A549 treated with DMSO at 1 μM for 4 hours (cell line): ENCODE measurements around the gene THRA. TPM values are rescaled to one million over a fixed set of nuclear protein-coding genes. Genes with fewer than 3 reads are reported as not detected.

Source experiments
- total RNA-seq: library from RNA; stranded (reverse); fragments of 200-300 nt; extraction: Qiagen RNA extraction; gene quantifications from 5 replicates; pipeline ENCODE4 v1.2.3, GENCODE V29; 2022; ENCODE audit warnings: low read depth

Gene THRA, protein sequence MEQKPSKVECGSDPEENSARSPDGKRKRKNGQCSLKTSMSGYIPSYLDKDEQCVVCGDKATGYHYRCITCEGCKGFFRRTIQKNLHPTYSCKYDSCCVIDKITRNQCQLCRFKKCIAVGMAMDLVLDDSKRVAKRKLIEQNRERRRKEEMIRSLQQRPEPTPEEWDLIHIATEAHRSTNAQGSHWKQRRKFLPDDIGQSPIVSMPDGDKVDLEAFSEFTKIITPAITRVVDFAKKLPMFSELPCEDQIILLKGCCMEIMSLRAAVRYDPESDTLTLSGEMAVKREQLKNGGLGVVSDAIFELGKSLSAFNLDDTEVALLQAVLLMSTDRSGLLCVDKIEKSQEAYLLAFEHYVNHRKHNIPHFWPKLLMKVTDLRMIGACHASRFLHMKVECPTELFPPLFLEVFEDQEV
- total RNA-seq = 13.4 to 17.4 TPM (median 15.7 TPM) in 5 replicates

DNA sequence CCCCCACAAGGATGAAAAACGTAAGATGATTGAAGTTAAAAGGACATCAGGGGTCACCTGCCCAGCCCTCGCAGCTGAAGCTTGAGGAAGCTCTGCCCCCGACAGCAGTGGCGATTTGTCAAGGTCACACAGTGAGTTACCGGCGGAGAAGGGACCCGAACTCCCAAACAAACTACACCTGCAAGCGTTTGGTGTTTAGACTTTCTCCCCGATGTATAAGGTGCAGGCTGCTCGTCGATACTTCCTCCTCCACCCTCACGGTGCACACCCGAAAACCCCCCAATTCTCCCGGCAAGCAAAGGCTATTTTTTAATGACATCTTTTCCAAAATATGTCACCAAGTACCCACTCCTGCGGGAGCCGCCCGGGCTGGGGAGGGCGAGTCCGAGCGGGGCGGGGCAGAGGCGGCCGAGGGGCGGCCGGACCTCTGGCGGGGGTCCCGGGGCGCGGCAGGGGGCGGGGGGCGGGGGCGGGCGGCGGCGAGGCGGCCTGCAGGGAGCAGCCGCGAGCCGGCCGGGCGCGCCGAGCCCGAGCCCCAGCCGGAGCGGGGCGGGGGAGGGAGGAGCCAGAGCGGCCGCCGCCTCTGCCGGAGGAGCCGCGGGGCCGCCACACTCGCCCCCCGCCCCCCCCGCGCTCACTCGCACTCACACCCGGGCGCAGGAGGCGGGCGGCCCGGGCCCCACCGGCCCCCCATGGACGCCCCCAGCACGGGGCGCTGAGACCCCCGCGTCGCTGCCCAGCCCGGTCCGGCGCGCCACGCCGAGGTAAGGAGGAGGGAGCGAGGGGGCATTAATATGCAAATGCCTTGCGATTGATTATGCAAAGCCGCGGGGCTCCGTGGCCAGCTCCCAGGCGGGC lies at the start of gene THRA:
THRA (plus strand) TSS at position 637 of the 858 bp plus-strand sequence. CDS start 11,524 bp downstream, outside the sequence.

DNA sequence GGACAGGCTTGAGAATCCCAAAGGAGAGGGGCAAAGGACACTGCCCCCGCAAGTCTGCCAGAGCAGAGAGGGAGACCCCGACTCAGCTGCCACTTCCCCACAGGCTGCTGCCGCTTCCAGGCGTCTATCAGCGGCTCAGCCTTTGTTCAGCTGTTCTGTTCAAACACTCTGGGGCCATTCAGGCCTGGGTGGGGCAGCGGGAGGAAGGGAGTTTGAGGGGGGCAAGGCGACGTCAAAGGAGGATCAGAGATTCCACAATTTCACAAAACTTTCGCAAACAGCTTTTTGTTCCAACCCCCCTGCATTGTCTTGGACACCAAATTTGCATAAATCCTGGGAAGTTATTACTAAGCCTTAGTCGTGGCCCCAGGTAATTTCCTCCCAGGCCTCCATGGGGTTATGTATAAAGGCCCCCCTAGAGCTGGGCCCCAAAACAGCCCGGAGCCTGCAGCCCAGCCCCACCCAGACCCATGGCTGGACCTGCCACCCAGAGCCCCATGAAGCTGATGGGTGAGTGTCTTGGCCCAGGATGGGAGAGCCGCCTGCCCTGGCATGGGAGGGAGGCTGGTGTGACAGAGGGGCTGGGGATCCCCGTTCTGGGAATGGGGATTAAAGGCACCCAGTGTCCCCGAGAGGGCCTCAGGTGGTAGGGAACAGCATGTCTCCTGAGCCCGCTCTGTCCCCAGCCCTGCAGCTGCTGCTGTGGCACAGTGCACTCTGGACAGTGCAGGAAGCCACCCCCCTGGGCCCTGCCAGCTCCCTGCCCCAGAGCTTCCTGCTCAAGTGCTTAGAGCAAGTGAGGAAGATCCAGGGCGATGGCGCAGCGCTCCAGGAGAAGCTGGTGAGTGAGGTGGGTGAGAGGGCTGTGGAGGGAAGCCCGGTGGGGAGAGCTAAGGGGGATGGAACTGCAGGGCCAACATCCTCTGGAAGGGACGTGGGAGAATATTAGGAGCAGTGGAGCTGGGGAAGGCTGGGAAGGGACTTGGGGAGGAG lies 47.5 kb upstream of the THRA start, which contains the start of gene CSF3:
CSF3 (plus strand) TSS at position 436 of the 993 bp plus-strand sequence; CDS start at position 471, 35 bp downstream.

DNA sequence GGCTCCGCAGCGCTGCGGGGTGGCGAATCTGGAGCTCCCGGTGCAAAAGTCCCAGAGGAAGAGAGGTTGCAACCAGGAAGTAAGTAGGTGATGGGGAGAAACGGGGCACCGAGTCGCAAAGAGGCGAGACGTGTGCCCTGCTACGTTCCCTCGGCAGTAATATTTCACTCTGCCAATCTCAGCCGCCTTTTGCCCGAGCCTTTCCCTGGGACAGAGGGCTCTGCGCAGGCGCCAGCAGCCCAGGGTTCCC lies 37.6 kb downstream of the THRA start, which contains the start of gene NR1D1:
NR1D1 (minus strand) TSS at position 171 of the 250 bp plus-strand sequence. CDS start 495 bp downstream, outside the sequence.

DNA sequence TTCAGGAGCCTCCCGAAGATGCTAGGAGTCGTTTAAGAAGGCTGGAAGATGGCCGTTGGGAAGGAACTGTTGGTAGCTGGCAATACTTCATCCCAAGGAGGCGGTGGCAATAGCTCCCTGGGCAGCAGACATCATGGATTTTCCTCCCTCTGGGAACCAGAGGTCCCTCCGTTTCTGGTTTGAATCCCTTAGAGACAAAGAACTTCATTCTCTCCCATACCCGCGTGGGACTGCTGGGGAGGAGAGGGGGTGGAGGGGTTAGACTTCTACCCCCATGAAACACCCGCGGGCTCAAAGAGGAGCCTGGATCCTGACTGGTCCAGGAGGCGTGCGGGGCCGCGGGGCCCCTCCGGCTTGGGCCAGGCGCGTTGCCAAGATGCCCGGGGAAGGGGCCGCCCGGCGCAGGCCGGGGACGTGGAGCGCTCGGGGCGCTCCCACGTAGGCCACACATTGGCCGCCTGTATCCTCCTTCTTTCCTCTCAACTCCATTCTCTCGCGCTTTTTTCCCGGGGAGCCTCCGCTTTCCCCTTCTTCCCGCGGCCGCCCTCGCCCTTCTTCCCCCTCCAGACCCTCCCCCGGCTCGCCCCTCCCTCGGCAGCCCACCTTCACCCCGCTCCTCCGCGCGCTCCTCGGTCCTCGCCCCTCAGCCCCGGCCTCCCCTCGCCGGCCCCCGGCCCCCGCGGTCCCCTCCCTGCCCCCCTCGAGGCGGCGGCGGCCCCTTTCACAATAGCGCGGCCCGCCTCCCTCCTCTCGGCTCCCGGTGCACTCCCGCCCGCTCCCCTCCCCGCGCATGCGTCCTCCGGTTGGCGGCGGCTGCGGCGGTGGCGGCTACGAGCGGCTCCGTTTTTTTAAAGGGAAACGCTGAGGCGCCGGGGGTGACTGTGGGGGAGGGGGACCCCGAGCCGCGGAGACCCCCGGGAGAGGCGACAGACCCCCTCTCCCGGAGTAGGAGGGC lies 58.7 kb downstream of the THRA start, which contains the start of gene MSL1:
MSL1 (plus strand) TSS at position 791 of the 955 bp plus-strand sequence. CDS start 642 bp downstream, outside the sequence.

Other genes with a start within 250 kb of the THRA start
- gene IKZF3, start 198.7 kb upstream of the THRA start, total RNA-seq = not detected in 5 replicates
- gene ZPBP2, start 194.8 kb upstream of the THRA start, total RNA-seq = not detected in 5 replicates
- 1.7 to 3.1 TPM (median 2.5 TPM) in 5 replicates for gene GSDMB, start 144.3 kb upstream of the THRA start, total RNA-seq
- gene ORMDL3, start 135.4 kb upstream of the THRA start, total RNA-seq = 36.2 to 49.3 TPM (median 43.7 TPM) in 5 replicates
- gene LRRC3C, start 135.2 kb upstream of the THRA start, total RNA-seq = not detected in 5 replicates
- not detected in 5 replicates for gene GSDMA, start 100.0 kb upstream of the THRA start, total RNA-seq
- 164 to 182 TPM (median 175 TPM) in 5 replicates for gene PSMD3, start 82.2 kb upstream of the THRA start, total RNA-seq
- not detected in 5 replicates for gene CSF3, start 47.5 kb upstream of the THRA start, total RNA-seq
- gene MED24, start 8.6 kb upstream of the THRA start, total RNA-seq = 45.9 to 55.9 TPM (median 54.7 TPM) in 5 replicates
- gene NR1D1, start 37.6 kb downstream of the THRA start, total RNA-seq = 9.1 to 10.6 TPM (median 9.6 TPM) in 5 replicates
- gene MSL1, start 59.0 kb downstream of the THRA start, total RNA-seq = 53.8 to 66.7 TPM (median 63.0 TPM) in 5 replicates
- 46.9 to 49.3 TPM (median 48.7 TPM) in 5 replicates for gene CASC3, start 77.6 kb downstream of the THRA start, total RNA-seq
- 2.4 to 3.1 TPM (median 2.6 TPM) in 5 replicates for gene RAPGEFL1, start 114.5 kb downstream of the THRA start, total RNA-seq
- gene WIPF2, start 156.3 kb downstream of the THRA start, total RNA-seq = 17.4 to 24.2 TPM (median 21.6 TPM) in 5 replicates
- gene CDC6, start 224.9 kb downstream of the THRA start, total RNA-seq = 60.1 to 64.9 TPM (median 63.2 TPM) in 5 replicates
- gene RARA, start 246.2 kb downstream of the THRA start, total RNA-seq = 30.6 to 44.7 TPM (median 36.2 TPM) in 5 replicates